Measurements from ENCODE around the gene AP2M1. TPM values are rescaled to one million over a fixed set of nuclear protein-coding genes. Genes with fewer than 3 reads are reported as not detected.

Gene AP2M1
- total RNA-seq, 4 donors from 2014 or later, result 150 to 200 (median 195) TPM

GRCh38 chr3:184233127-184233843 is 58.6 kb downstream of the AP2M1 start:
- no peak overlapping the region for H3K27ac ChIP-seq
- TF ChIP-seq CTCF (IDR thresholded peaks at IDR 0.05) (no peak), POLR2A (IDR thresholded peaks at IDR 0.05) (no peak)
- no peak overlapping the region for H3K4me3 ChIP-seq
- H3K36me3 ChIP-seq, result no peaks in the 10 kb centered on the region
- H3K4me1 ChIP-seq, result peaks cover 0 to 22% (median 20%) of the 10 kb centered on the region in 4 donors
- DNase-seq, result no peak
- H3K27me3 ChIP-seq, result peaks cover 0 to 24% of the 10 kb centered on the region in 2 donors
- no peaks in the 10 kb centered on the region for H3K9me3 ChIP-seq

Other genes with a start within 250 kb of the AP2M1 start
- gene ABCC5, start 157.0 kb upstream of the AP2M1 start, total RNA-seq, result 10 to 100 TPM; 54.0 to 95.7 (median 82.1) TPM
- gene HTR3D, start 143.1 kb upstream of the AP2M1 start, total RNA-seq, result not detected
- not detected for gene HTR3C, start 121.8 kb upstream of the AP2M1 start, total RNA-seq
- gene HTR3E, start 77.8 kb upstream of the AP2M1 start, total RNA-seq, result 1 to 10 TPM in 1 of 4 donors, not detected in 3; 1.2 TPM
- 10 to 100 TPM; 24.7 to 67.7 (median 41.6) TPM for gene EIF2B5, start 39.5 kb upstream of the AP2M1 start, total RNA-seq
- 10 to 100 TPM; 65.3 to 90.6 (median 76.7) TPM for gene DVL3, start 19.5 kb upstream of the AP2M1 start, total RNA-seq
- gene ABCF3, start 11.3 kb downstream of the AP2M1 start, total RNA-seq, result 100 to 1,000 TPM in 3 of 4 donors, 10 to 100 TPM in 1; 94.7 to 136 (median 125) TPM
- gene VWA5B2, start 54.7 kb downstream of the AP2M1 start, total RNA-seq, result 1 to 10 TPM in 3 of 4 donors, under 1 TPM in 1; 0.83 to 9.1 (median 6.9) TPM
- 10 to 100 TPM; 19.0 to 63.6 (median 56.8) TPM for gene ALG3, start 74.1 kb downstream of the AP2M1 start, total RNA-seq
- gene EEF1AKMT4, start 74.8 kb downstream of the AP2M1 start, total RNA-seq, result 1 to 10 TPM; 1.7 to 9.8 (median 5.7) TPM
- not detected for gene CAMK2N2, start 86.7 kb downstream of the AP2M1 start, total RNA-seq
- gene ECE2, start 101.2 kb downstream of the AP2M1 start, total RNA-seq, result not detected
- 100 to 1,000 TPM; 140 to 198 (median 155) TPM for gene PSMD2, start 124.4 kb downstream of the AP2M1 start, total RNA-seq
- gene EIF4G1, start 139.8 kb downstream of the AP2M1 start, total RNA-seq, result 100 to 1,000 TPM; 209 to 295 (median 244) TPM
- gene FAM131A, start 162.7 kb downstream of the AP2M1 start, total RNA-seq, result 10 to 100 TPM in 3 of 4 donors, 1 to 10 TPM in 1; 5.8 to 47.9 (median 19.6) TPM
- 10 to 100 TPM; 11.6 to 87.8 (median 63.8) TPM for gene CLCN2, start 186.8 kb downstream of the AP2M1 start, total RNA-seq
- gene POLR2H, start 186.9 kb downstream of the AP2M1 start, total RNA-seq, result 100 to 1,000 TPM in 3 of 4 donors, 10 to 100 TPM in 1; 90.8 to 307 (median 239) TPM
- 1 to 10 TPM in 1 of 4 donors, under 1 TPM in 1, not detected in 2; 0.54 to 2.5 TPM for gene THPO, start 203.4 kb downstream of the AP2M1 start, total RNA-seq
- 10 to 100 TPM in 1 of 4 donors, 1 to 10 TPM in 2, under 1 TPM in 1; 0.53 to 17.3 (median 4.4) TPM for gene CHRD, start 205.2 kb downstream of the AP2M1 start, total RNA-seq